ENCODE data around the gene PTPRS.
A peak's percentile ranks its signal among the peaks of the same experiment; 100 is the strongest.

Gene PTPRS

DNA sequence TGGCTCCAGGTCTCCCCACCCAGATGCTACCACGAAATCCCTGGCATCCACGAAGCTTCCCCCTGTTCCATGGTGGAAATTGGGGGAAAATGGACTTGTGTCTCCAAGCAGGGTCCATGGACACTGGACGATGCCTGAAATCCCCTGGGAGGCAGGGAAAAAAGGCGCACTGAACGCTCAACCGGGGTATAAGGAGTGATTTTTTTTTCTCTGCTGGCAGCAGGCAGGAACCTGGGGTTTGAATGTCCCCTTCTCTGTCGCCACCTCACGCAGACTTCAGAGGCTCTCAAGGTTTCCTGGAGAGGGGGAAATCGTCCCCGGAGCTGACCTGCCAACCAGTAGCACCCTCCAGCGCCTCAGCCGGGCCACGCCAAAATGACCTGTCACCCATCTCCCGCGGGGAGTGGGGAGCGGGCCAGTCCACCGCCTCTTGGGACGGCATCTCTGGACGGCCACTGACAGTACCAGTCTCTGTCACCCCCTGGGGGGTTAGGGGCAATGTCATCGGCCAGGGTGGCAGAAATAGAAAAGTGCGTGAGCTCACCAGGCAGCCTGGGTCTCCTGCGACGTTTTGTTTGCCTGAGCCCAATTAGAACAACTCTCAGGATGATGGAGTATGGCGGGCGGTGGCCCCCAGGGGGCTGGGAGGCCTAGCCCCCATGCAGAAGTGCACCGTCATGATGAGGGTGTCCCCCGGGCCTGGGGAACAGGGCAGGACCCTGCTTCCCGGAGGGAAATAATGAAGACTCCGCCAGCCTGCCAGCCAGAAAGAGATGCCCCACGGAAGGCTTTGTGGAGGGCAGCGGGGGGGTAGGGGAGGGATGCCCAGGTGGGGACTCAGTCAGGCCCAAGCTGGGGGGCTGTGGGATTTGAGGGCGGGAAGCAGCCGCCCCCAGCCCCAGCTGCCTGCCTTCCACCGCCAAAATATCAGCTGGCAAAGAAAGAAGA, 2.6 kb downstream of the PTPRS start:
- Histone ChIP-seq H3K9ac (ENCODE audit: insufficient read length, low read depth) (peak overlapping the region; percentile 62), H3K4me3 (ENCODE audit: insufficient read length, low read depth) (peak overlapping the region; percentile 6), H3K4me1 (ENCODE audit: insufficient read depth, insufficient read length) (peaks cover 9% of the 10 kb centered on the region), H3K36me3 (ENCODE audit: insufficient read depth, insufficient read length, low read length) (peaks cover 31% of the 10 kb centered on the region), H3K9me3 (ENCODE audit: insufficient read depth, low read length) (peaks cover 5% of the 10 kb centered on the region; the same call in 1 of the 2 replicates), H3K27me3 (ENCODE audit: insufficient read depth, insufficient read length) (peaks cover 9% of the 10 kb centered on the region)
- no peak for DNase-seq (ENCODE audit: low read depth, low spot score)
- TF ChIP-seq ZNF274 (IDR thresholded peaks at IDR 0.05; ENCODE audit: low read depth, low read length): no peak
- TF ChIP-seq YY1 (IDR thresholded peaks at IDR 0.05; ENCODE audit: insufficient read depth, insufficient read length): no peak
- TF ChIP-seq SUZ12 (IDR thresholded peaks at IDR 0.05; ENCODE audit: extremely low read depth, insufficient read depth, insufficient read length): no peak

- peaks cover 9% of the 10 kb centered on the region for H3K4me1 ChIP-seq (ENCODE audit: insufficient read depth, insufficient read length)
- peaks cover 9% of the 10 kb centered on the region for H3K27me3 ChIP-seq (ENCODE audit: insufficient read depth, insufficient read length)
- no peak for DNase-seq (ENCODE audit: low read depth, low spot score)
- H3K4me3 ChIP-seq (ENCODE audit: insufficient read length, low read depth): no peak overlapping the region
- H3K9me3 ChIP-seq (ENCODE audit: insufficient read depth, low read length): peaks cover 5% of the 10 kb centered on the region; the same call in 1 of the 2 replicates
- peaks cover 38% of the 10 kb centered on the region for H3K36me3 ChIP-seq (ENCODE audit: insufficient read depth, insufficient read length, low read length)
- TF ChIP-seq ZNF274 (IDR thresholded peaks at IDR 0.05; ENCODE audit: low read depth, low read length): no peak
- TF ChIP-seq YY1 (IDR thresholded peaks at IDR 0.05; ENCODE audit: insufficient read depth, insufficient read length): no peak
- no peak for TF ChIP-seq SUZ12 (IDR thresholded peaks at IDR 0.05; ENCODE audit: extremely low read depth, insufficient read depth, insufficient read length)
- peak overlapping the region; percentile 62 for H3K9ac ChIP-seq (ENCODE audit: insufficient read length, low read depth)
Observed at GRCh38 chr19:5337126-5337525, 3.5 kb downstream of the PTPRS start.

DNA sequence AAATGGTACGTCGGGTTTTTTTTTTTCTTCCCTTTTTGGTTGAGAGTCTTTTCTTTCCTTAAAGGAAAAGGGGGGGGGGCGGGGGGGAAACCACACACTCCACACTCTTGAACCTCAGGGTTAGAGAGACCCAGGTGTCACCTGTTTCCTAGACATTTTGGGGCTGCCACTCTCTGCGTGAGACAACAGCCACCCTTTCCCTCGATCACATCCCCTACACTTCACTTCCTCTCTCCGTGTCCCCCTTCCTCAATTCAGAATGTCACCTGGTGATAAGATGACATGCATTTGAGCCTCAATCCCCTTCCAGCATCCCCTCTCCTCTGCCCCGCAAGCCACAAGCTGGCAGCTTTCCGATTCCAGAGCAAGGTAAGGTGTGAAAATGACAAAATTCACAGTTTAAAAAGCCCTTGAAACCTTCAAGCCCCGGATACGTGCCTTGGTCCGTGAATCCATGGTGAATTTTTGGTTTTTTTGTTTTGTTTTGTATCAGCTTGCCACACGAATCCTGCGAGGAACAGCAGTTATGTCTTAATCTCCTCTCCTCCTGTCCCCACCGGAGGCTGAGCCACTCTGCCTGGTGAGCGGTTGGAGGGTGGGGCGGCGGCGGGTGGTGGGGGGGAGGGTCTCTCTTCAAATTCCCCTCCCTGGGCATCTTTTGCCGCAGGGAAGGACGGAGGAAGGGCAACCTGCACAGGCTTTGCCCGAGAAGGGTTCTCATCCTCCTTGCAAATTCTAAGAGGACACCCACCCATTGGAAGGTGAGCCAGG, 4.2 kb downstream of the PTPRS start:
- H3K36me3 ChIP-seq (ENCODE audit: insufficient read depth, insufficient read length, low read length): peaks cover 44% of the 10 kb centered on the region
- peaks cover 5% of the 10 kb centered on the region; the same call in 1 of the 2 replicates for H3K9me3 ChIP-seq (ENCODE audit: insufficient read depth, low read length)
- peaks cover 10% of the 10 kb centered on the region for H3K4me1 ChIP-seq (ENCODE audit: insufficient read depth, insufficient read length)
- no peak overlapping the region for H3K4me3 ChIP-seq (ENCODE audit: insufficient read length, low read depth)
- no peak for TF ChIP-seq SUZ12 (IDR thresholded peaks at IDR 0.05; ENCODE audit: extremely low read depth, insufficient read depth, insufficient read length)
- no peak for TF ChIP-seq YY1 (IDR thresholded peaks at IDR 0.05; ENCODE audit: insufficient read depth, insufficient read length)
- TF ChIP-seq ZNF274 (IDR thresholded peaks at IDR 0.05; ENCODE audit: low read depth, low read length): no peak
- DNase-seq (ENCODE audit: low read depth, low spot score): no peak
- H3K27me3 ChIP-seq (ENCODE audit: insufficient read depth, insufficient read length): peaks cover 5% of the 10 kb centered on the region
- peak overlapping the region; percentile 24 for H3K9ac ChIP-seq (ENCODE audit: insufficient read length, low read depth)

GRCh38 chr19:5335593-5335992, 5.0 kb downstream of the PTPRS start:
- no peaks in the 10 kb centered on the region for H3K27me3 ChIP-seq (ENCODE audit: insufficient read depth, insufficient read length)
- H3K36me3 ChIP-seq (ENCODE audit: insufficient read depth, insufficient read length, low read length): peaks cover 44% of the 10 kb centered on the region
- no peaks in the 10 kb centered on the region for H3K9me3 ChIP-seq (ENCODE audit: insufficient read depth, low read length)
- H3K4me1 ChIP-seq (ENCODE audit: insufficient read depth, insufficient read length): peaks cover 11% of the 10 kb centered on the region
- TF ChIP-seq YY1 (IDR thresholded peaks at IDR 0.05; ENCODE audit: insufficient read depth, insufficient read length) (no peak), SUZ12 (IDR thresholded peaks at IDR 0.05; ENCODE audit: extremely low read depth, insufficient read depth, insufficient read length) (no peak), ZNF274 (IDR thresholded peaks at IDR 0.05; ENCODE audit: low read depth, low read length) (no peak)
- no peak overlapping the region for H3K4me3 ChIP-seq (ENCODE audit: insufficient read length, low read depth)
- H3K9ac ChIP-seq (ENCODE audit: insufficient read length, low read depth): no peak overlapping the region
- DNase-seq (ENCODE audit: low read depth, low spot score): no peak

GRCh38 chr19:5334824-5335500, 5.7 kb downstream of the PTPRS start:
- TF ChIP-seq ZNF274 (IDR thresholded peaks at IDR 0.05; ENCODE audit: low read depth, low read length): no peak
- no peak for TF ChIP-seq YY1 (IDR thresholded peaks at IDR 0.05; ENCODE audit: insufficient read depth, insufficient read length)
- no peak for TF ChIP-seq SUZ12 (IDR thresholded peaks at IDR 0.05; ENCODE audit: extremely low read depth, insufficient read depth, insufficient read length)
- Histone ChIP-seq H3K4me3 (ENCODE audit: insufficient read length, low read depth) (no peak overlapping the region), H3K4me1 (ENCODE audit: insufficient read depth, insufficient read length) (peaks cover 11% of the 10 kb centered on the region), H3K9ac (ENCODE audit: insufficient read length, low read depth) (no peak overlapping the region), H3K9me3 (ENCODE audit: insufficient read depth, low read length) (no peaks in the 10 kb centered on the region), H3K27me3 (ENCODE audit: insufficient read depth, insufficient read length) (no peaks in the 10 kb centered on the region), H3K36me3 (ENCODE audit: insufficient read depth, insufficient read length, low read length) (peaks cover 48% of the 10 kb centered on the region)
- DNase-seq (ENCODE audit: low read depth, low spot score): no peak

DNA sequence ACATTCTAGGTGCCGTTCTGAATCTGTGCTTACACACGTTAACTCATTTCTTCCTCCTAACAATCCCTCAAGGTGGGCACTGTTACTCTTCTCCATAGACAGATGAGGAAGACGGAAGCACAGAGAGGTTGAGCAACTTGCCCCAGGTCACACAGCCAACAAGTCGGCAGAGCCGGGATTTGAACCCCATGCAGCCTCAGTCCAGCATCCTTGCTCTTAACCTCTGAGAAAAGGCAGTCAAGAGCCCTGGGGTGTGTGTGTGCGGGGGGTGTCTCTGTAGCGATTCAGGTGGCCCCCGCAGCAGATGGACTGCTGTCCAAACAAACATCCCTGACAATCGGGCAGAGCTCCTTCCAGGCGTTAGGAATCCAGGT, 6.3 kb downstream of the PTPRS start:
- Histone ChIP-seq H3K36me3 (ENCODE audit: insufficient read depth, insufficient read length, low read length) (peaks cover 49% of the 10 kb centered on the region), H3K9ac (ENCODE audit: insufficient read length, low read depth) (no peak overlapping the region), H3K9me3 (ENCODE audit: insufficient read depth, low read length) (no peaks in the 10 kb centered on the region), H3K27me3 (ENCODE audit: insufficient read depth, insufficient read length) (no peaks in the 10 kb centered on the region), H3K4me3 (ENCODE audit: insufficient read length, low read depth) (no peak overlapping the region), H3K4me1 (ENCODE audit: insufficient read depth, insufficient read length) (peaks cover 11% of the 10 kb centered on the region)
- TF ChIP-seq ZNF274 (IDR thresholded peaks at IDR 0.05; ENCODE audit: low read depth, low read length): no peak
- no peak for TF ChIP-seq SUZ12 (IDR thresholded peaks at IDR 0.05; ENCODE audit: extremely low read depth, insufficient read depth, insufficient read length)
- no peak for DNase-seq (ENCODE audit: low read depth, low spot score)
